ENCODE data around the gene DOLPP1.
A peak's percentile ranks its signal among the peaks of the same experiment; 100 is the strongest.
"Not testable (repeated sequence)": the region's sequence is repeated elsewhere in the genome, so short reads cannot be mapped to it uniquely, and the experiment has no call there.

The DOLPP1 gene, protein sequence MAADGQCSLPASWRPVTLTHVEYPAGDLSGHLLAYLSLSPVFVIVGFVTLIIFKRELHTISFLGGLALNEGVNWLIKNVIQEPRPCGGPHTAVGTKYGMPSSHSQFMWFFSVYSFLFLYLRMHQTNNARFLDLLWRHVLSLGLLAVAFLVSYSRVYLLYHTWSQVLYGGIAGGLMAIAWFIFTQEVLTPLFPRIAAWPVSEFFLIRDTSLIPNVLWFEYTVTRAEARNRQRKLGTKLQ

DNA sequence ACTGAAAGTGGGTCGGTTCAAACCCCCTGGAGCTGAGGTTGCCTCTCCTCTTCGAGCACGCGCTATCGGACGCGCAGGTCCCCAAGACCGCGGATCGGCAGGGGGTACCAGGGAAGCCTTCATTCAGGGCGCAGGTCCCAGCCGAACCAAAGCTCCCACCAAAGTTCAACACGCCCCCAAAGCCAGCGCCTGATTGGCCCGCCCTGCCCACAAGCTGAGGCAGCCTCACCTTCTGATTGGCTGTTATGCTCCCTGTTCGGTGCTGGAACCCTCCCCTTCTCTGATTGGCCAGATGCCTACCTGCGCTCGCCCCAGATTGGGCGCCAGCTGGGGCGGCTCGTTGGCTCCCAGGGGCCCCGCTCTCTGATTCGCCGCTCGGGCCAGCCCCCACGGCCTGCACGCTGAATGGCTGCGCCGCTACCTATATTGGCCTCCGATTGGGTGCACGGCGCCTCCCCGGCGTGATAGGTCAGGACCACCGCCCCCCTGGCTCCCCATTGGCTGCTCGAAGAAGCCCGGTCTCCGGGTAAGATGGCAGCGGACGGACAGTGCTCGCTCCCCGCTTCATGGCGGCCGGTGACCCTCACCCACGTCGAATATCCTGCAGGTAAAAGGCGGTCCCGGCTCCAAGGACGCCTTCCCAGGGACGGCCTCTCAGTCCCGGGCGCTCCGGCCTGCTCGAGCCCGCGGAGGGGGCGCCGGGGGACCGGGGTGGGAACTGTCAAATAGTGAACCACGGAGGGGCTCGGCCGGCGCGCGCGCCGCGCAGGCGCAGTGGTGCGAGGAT is at the start of gene DOLPP1:
Gene DOLPP1 (plus strand): TSS at position 511 of the 787 bp plus-strand sequence. CDS start 21 bp downstream, at position 532.
- peak within 1 kb of the TSS; percentile 79 for H3K4me3 ChIP-seq (ENCODE audit: low read depth, low read length)
- DNase-seq (ENCODE audit: low read depth) = peak; percentile 99

DNA sequence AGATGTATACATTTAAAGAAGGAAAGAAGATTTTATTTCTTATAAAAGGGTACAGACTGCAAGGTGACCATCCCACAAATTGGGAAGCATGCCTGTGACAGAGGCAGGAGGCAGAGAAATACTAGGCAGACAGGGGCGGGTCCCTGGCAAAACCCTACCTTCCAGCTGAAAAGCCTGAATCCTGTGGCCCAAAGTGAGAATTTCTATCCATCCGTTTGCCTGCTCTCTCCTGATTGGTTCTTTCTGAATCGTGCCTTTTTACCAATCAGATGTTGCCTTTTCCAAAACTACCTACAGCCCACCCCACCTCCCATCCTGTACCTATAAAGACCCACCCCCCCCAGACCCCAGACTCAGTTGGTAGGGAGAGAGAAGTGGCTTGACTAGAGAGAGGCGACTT is 49.4 kb upstream of the DOLPP1 start:
- no peak overlapping the region for H3K4me3 ChIP-seq (ENCODE audit: low read depth, low read length)
- no peak for DNase-seq (ENCODE audit: low read depth)

- DNase-seq (ENCODE audit: low read depth) = no peak
- H3K4me3 ChIP-seq (ENCODE audit: low read depth, low read length) = no peak overlapping the region
Observed at GRCh38 chr9:129032541-129033159, 48.3 kb upstream of the DOLPP1 start.

GRCh38 chr9:129033216-129033615 is 47.7 kb upstream of the DOLPP1 start:
- DNase-seq (ENCODE audit: low read depth) = no peak
- no peak overlapping the region for H3K4me3 ChIP-seq (ENCODE audit: low read depth, low read length)

DNA sequence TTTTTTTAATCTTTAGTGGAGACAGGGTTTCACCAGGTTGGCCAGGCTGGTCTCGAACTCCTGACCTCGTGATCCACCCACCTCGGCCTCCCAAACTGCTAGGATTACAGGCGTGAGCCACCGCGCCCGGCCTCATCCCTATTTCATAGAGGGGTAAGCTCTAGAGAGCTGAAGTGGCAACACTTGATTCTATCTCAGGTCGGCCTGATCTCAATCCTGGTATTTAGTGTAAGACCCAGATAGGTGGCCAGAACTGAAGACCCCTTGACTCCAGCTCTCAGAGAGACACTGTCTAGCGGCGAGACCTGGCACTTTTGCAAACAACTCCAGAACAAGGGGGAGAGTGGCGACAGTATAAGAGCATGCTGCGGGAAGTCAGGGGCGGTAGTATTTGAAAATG is 45.1 kb upstream of the DOLPP1 start:
- DNase-seq (ENCODE audit: low read depth) = not testable (repeated sequence)
- peak overlapping the region; percentile 41 for H3K4me3 ChIP-seq (ENCODE audit: low read depth, low read length)

DNA sequence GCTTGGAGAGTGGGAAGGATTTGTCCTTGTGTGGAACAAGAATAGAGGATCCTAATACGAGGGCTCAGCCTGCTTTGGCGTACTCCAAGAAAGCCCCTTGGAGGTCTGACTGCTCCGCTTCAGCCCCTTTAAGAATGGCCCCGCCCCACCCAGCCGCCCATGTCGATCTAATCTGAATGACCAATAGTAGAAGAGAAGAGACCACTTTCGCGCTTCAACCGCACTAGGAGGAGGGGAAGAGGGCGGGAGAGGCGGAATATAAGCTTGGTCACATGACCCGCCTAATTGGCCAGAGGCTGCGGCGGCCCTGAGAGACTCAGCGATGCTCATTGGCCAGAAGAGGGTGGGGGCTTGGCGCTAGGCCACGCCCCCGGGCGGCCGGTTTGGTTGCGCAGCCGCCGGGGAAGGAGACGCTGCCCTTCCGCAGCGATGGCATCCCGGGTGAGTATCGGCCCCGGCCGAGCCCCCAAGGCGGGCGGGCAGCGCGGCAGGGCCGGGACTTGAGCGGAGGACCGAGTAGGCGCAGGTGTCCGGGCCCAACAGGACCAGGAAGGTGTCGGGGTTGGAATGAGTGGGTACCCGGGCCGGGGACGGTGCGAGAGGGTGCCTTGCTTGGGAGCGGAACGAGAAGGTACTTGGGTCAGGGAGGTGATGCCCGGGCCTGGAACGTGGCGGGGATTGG is 44.5 kb upstream of the DOLPP1 start, which contains the start of gene MIGA2:
Gene MIGA2 (plus strand): TSS at position 386 of the 682 bp plus-strand sequence. CDS start 3,969 bp downstream, outside the sequence.
- H3K4me3 ChIP-seq (ENCODE audit: low read depth, low read length) = peak within 1 kb of the TSS; percentile 97

GRCh38 chr9:129036923-129037766 is 43.8 kb upstream of the DOLPP1 start:
- no peak for DNase-seq (ENCODE audit: low read depth)

More for the DNA sequence above, 44.5 kb upstream of the DOLPP1 start, which contains the start of gene MIGA2:
- peak; percentile 97 for DNase-seq (ENCODE audit: low read depth)

GRCh38 chr9:129037767-129038098 is 43.2 kb upstream of the DOLPP1 start:
- DNase-seq (ENCODE audit: low read depth) = no peak
- H3K4me3 ChIP-seq (ENCODE audit: low read depth, low read length) = peak overlapping the region; percentile 97

More at GRCh38 chr9:129036923-129037766, 43.8 kb upstream of the DOLPP1 start:
- H3K4me3 ChIP-seq (ENCODE audit: low read depth, low read length) = peak overlapping the region; percentile 97

DNA sequence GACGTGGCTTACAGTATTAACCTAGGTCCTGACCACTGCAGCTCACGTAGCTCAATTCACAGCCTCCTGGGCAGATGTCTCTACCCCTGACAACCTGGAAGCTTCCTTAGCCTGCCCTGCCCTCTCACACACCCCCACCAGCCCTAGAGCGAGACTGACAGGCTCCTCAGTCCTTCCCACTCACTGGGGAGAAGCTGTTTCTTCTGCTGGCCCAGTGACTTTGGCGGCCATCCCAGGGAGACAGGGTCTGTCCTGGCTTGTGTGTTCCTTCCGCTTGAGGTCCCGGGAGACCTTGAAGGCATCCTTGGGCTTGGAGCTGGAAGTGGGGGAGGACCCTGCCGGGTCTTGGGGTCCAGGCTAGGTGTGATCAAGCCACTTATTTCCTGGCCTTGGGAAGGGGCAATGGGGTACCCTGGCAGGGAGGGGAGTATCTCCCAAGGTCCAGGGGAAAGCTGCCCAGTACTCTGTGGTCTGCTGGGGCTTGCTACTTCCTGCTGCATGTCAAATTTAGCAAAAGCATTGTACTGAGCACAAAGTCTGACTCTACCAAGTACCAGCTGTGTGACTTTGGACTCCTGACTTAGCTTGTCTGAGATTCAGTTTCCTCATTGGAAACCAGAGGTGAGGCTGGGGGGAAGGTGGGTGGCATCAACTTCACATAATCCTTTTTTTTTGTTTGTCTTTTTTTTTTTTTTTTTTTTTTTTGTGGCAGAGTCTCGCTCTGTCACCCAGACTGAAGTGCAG is 42.6 kb upstream of the DOLPP1 start:
- no peak for DNase-seq (ENCODE audit: low read depth)
- H3K4me3 ChIP-seq (ENCODE audit: low read depth, low read length) = no peak overlapping the region

DNA sequence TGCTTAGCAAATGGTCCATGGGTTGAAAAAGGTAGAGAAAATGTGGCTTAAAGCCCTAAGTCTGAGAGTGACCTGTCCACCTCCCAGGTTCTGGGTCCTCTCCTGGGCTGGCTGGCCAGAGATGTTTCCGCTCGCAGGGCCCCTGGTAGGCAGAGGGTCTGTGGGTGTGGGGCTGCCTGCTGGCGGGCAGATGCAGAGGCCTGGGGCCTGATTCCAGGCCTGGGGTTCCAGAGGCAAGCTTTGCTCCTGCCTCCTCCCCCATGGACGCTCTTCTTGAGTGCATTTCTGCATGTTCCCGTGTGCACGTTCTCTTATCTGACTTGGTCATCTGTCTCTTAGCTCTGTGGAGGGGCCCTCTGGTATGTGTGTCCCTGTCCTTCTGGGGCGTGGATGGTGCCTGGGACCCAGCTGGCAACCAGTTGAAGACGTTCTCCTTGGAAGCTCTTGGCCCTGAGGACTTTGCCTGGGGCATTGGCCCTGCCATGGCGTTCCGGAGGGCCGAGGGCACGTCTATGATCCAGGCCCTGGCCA is 40.7 kb upstream of the DOLPP1 start:
- no peak for DNase-seq (ENCODE audit: low read depth)
- no peak overlapping the region for H3K4me3 ChIP-seq (ENCODE audit: low read depth, low read length)

DNA sequence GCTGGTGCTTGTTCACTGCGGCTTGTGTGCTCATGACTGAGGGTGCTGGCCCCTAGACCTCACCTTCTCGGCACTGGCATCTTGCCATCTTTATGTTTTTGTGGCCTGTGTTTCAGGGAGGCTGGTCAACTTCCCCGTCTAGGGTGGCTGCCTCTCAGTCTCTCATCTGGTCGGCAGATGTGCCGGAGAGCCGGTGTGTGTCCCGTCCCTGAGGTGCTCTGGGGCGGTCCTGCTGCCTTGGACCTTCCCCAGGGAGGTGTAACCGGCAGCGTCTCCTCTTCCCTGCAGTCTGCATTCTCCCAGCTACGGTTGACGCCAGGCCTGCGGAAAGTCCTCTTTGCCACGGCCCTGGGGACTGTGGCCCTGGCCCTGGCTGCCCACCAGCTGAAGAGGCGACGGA is 38.9 kb upstream of the DOLPP1 start:
- no peak overlapping the region for H3K4me3 ChIP-seq (ENCODE audit: low read depth, low read length)
- DNase-seq (ENCODE audit: low read depth) = no peak

- DNase-seq (ENCODE audit: low read depth) = no peak
- H3K4me3 ChIP-seq (ENCODE audit: low read depth, low read length) = no peak overlapping the region
Observed at GRCh38 chr9:129052592-129052991, 28.3 kb upstream of the DOLPP1 start.

- no peak for DNase-seq (ENCODE audit: low read depth)
- no peak overlapping the region for H3K4me3 ChIP-seq (ENCODE audit: low read depth, low read length)
Observed at GRCh38 chr9:129053020-129053419, 27.9 kb upstream of the DOLPP1 start.

GRCh38 chr9:129054163-129054851 is 26.6 kb upstream of the DOLPP1 start:
- H3K4me3 ChIP-seq (ENCODE audit: low read depth, low read length) = no peak overlapping the region
- no peak for DNase-seq (ENCODE audit: low read depth)

DNA sequence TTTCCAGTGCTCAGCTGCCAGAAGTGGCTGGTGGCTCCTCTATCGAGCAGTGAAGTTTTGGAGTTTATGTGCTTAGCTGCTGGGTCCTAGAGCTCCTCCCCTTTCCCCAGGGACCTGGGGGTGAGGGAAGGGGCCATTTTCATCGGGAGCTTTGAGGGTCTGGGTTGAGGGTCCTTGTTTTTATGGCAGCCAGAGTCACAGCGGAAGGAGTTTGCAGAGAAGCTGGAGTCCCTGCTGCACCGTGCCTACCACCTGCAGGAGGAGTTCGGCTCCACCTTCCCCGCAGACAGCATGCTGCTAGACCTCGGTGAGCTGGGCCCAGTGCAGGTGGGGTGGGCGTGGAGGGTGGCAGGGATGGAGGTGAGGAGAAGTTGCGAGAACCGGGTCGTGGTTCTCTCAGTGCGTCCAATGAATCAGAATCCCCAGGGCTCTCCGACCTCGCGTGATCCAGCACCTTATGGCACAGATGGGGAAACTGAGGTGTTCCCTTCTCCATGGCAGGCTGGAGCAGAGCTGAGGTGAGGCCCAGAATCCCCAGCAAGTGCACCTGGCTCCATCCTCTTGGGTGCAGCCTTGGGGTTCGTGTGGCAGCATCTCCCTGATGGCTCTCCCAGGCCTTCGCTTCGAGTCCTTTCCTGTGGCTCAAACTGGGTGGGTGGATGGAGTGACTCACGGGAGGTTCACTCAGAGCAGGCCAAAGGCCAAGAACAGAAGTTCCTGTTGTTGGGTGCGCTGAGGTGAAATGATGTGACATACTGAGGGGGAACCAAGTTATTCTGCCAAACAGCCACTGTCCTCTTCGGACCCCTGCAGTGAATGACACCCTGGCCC is 21.7 kb upstream of the DOLPP1 start:
- no peak overlapping the region for H3K4me3 ChIP-seq (ENCODE audit: low read depth, low read length)
- DNase-seq (ENCODE audit: low read depth) = no peak
